ENCODE measurements around the gene SLC27A5. TPM values are rescaled to one million over a fixed set of nuclear protein-coding genes. Genes with fewer than 3 reads are reported as not detected.
A peak's percentile ranks its signal among the peaks of the same experiment; 100 is the strongest.

SLC27A5 gene
- total and polyA plus RNA-seq, 9 of the 15 experiments (the other 6 are each of a cell fraction or from before 2014, with no cell fraction given): 42.2 to 318 (median 64.7) TPM

DNA sequence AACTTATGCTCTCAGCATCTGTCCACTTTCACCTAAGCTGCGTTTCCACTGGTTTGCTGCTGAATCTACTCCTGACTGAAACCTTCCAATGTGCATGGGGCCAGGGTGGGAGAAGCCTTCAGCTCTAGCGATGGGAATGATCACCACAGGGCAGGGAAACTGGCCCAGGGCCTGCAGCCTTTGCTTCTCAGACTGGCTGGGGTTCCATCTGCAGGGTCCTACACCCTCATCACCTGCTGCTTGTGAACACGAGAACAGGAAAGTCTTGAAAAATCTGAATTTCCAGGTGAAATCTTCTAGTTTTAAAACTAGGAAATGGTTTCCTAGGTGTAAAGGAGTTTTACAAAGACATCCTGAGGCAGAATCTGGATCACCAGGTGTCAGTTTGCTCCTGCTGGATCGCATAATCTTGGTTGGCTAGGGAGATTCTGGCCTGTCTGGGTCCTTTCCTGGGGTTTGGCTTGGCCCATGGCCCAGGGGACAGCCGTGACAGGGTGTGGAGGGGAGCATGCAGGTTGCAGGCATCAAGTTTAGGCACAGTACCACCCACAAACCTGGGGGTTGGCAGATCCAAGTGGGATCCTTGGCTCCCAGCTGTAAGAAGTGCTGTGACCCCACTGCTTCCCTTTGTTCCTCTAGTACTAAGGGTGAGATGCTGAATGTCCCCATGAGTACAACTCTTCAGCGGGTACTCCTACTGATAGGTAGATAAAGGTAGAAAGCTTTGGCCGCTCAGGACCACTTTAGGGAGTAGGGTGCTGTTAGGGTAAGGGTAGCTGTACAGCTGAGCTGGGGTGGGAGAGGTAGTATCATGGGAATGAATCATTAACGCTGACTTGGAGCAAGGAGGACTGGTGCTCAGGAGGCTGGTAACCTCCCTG, 48.5 kb upstream of the SLC27A5 start (continued):
- TF ChIP-seq KDM5B (IDR thresholded peaks at IDR 0.05; ENCODE audit: insufficient replicate concordance, low read depth, low read length) (peak; percentile 10), JUN (IDR thresholded peaks at IDR 0.05; ENCODE audit: borderline replicate concordance, low read depth, low read length) (no peak), JUN (CRISPR knock-in tag; IDR thresholded peaks at IDR 0.05; ENCODE audit: borderline replicate concordance) (0 out of 2 replicates have a peak, but pooled peaks have one; percentile 32), RBBP5 (IDR thresholded peaks at IDR 0.05; ENCODE audit: borderline replicate concordance, insufficient read depth, low read length, poor library complexity, severe bottlenecking) (no peak), ZNF561 (CRISPR knock-in tag; conservative IDR thresholded peaks at IDR 0.05) (no peak), KAT7 (CRISPR knock-in tag; IDR thresholded peaks at IDR 0.05; ENCODE audit: borderline replicate concordance) (no peak), HCFC1 (IDR thresholded peaks at IDR 0.05; ENCODE audit: low read depth, low read length) (no peak), SIX5 (IDR thresholded peaks at IDR 0.05; ENCODE audit: borderline replicate concordance in 1 of 2, insufficient read depth in 1 of 2, low read depth in 1 of 2, low read length in 2 of 2) (no peak), ZNF785 (CRISPR knock-in tag; IDR thresholded peaks at IDR 0.05) (no peak), ILF3 (IDR thresholded peaks at IDR 0.05; ENCODE audit: borderline replicate concordance) (no peak), CBFB (CRISPR knock-in tag; IDR thresholded peaks at IDR 0.05) (0 out of 2 replicates have a peak, but pooled peaks have one; percentile 59), ZBTB17 (CRISPR knock-in tag; IDR thresholded peaks at IDR 0.05) (no peak), ELF4 (CRISPR knock-in tag; IDR thresholded peaks at IDR 0.05) (no peak), KLF16 (IDR thresholded peaks at IDR 0.05) (no peak), MYBL2 (IDR thresholded peaks at IDR 0.05; ENCODE audit: low read depth) (no peak), MYBL2 (CRISPR knock-in tag; IDR thresholded peaks at IDR 0.05; ENCODE audit: borderline replicate concordance) (no peak), CBX3 (IDR thresholded peaks at IDR 0.05; ENCODE audit: borderline replicate concordance in 1 of 2, low read length in 2 of 2) (no peak), MTA1 (IDR thresholded peaks at IDR 0.05; ENCODE audit: borderline replicate concordance) (no peak)
- TF ChIP-seq, protein P1, sequence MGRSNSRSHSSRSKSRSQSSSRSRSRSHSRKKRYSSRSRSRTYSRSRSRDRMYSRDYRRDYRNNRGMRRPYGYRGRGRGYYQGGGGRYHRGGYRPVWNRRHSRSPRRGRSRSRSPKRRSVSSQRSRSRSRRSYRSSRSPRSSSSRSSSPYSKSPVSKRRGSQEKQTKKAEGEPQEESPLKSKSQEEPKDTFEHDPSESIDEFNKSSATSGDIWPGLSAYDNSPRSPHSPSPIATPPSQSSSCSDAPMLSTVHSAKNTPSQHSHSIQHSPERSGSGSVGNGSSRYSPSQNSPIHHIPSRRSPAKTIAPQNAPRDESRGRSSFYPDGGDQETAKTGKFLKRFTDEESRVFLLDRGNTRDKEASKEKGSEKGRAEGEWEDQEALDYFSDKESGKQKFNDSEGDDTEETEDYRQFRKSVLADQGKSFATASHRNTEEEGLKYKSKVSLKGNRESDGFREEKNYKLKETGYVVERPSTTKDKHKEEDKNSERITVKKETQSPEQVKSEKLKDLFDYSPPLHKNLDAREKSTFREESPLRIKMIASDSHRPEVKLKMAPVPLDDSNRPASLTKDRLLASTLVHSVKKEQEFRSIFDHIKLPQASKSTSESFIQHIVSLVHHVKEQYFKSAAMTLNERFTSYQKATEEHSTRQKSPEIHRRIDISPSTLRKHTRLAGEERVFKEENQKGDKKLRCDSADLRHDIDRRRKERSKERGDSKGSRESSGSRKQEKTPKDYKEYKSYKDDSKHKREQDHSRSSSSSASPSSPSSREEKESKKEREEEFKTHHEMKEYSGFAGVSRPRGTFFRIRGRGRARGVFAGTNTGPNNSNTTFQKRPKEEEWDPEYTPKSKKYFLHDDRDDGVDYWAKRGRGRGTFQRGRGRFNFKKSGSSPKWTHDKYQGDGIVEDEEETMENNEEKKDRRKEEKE (IDR thresholded peaks at IDR 0.05; ENCODE audit: borderline replicate concordance in 1 of 2, control insufficient read depth in 1 of 2, low read depth in 2 of 2, low read length in 1 of 2): no peak
- TF ChIP-seq, protein P2, sequence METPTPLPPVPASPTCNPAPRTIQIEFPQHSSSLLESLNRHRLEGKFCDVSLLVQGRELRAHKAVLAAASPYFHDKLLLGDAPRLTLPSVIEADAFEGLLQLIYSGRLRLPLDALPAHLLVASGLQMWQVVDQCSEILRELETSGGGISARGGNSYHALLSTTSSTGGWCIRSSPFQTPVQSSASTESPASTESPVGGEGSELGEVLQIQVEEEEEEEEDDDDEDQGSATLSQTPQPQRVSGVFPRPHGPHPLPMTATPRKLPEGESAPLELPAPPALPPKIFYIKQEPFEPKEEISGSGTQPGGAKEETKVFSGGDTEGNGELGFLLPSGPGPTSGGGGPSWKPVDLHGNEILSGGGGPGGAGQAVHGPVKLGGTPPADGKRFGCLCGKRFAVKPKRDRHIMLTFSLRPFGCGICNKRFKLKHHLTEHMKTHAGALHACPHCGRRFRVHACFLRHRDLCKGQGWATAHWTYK (CRISPR knock-in tag; IDR thresholded peaks at IDR 0.05): no peak

Measured in K562 (cell line).